Stimulated activated CD8-positive, alpha-beta memory T cell treated with anti-CD3 and anti-CD28 coated beads, Interleukin-12 subunit alpha, Interleukin-12 subunit beta, amount 100 ng/mL, for 4 hours (primary cell): ENCODE results near the gene SACM1L.
"Not testable (repeated sequence)": the region's sequence is repeated elsewhere in the genome, so short reads cannot be mapped to it uniquely, and the experiment has no call there.

Experiments
- DNase-seq: peaks from one replicate; pipeline ENCODE4 v3.0.0-alpha.2; 2020; ENCODE audit warnings: low read depth

Gene SACM1L

GRCh38 chr3:45742461-45743089 is 53.4 kb downstream of the SACM1L start:
- no peak for DNase-seq

DNA sequence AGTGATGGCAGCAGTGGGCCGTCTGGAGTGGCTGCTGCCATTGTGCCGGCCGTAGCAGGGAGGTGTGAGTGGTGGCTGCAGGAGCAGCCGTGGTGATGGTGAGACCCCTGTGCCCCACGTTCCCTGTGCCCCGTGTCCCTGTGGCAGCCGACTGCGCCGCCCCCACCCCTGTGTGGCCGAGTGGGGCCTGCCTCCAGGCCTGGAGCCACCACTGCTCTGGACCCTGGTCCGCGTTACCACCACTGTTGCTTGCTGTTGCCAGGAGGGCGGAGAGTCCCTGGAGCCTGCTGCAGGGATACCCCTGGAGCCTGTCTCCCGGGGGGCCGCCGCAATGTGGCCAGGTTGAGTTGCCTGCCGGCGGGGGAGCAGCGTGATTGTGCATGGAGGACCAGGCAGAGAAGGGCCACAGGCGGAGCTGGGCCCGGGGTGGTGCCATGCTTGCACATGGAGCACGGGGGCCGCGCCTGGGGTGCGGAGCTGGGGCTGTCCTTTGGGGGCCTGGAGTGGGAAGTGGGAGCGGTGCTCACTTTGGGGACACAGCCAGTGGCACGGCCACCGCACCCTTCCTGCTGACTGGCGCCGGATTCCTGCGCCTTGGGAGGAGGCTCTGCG is 57.1 kb downstream of the SACM1L start:
- no peak for DNase-seq

GRCh38 chr3:45746777-45747622 is 57.8 kb downstream of the SACM1L start:
- no peak for DNase-seq

DNA sequence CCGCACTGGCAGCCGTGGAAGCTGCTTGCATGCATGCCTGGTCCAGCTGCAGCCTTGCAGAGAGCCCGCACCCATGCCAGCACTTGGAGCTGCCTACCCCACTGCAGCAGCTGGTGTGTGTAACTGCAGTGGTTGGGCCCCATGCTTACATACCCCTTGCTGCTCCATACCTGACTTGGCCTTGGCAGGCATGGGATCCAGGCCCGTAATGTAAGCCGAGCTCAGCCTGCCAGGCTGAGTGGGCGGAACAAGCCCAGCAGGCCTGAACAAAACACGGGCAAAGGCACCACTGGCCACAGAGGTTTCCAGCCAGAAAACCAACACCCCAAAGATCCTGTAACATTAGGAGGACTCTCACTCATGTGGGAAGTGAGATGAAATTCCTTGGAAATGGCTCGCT is 58.9 kb downstream of the SACM1L start:
- no peak for DNase-seq

GRCh38 chr3:45749036-45749600 is 59.9 kb downstream of the SACM1L start:
- DNase-seq: not testable (repeated sequence)

DNA sequence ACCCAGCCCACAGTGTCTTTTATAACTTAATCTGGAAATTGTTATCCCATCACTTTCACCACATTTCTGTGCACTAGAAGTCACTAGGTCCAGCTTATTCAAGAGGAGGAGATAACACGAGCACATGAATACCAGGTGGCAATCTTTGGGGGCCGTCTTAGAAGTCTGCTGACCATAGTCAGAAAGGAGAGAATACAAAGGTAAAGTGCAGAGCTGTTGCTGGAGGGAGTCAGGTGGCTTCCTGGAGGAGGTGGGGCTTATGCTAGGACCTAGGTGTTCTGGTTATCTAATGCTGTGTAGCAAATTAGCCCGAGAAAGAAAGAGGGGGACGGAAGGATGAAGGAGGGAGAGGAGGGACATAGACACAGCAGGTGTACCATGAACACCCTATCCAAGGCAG is 60.7 kb downstream of the SACM1L start:
- no peak for DNase-seq

- no peak for DNase-seq
These were observed 62.5 kb downstream of the SACM1L start for GRCh38 chr3:45751537-45752242.

GRCh38 chr3:45753095-45753494 is 63.9 kb downstream of the SACM1L start:
- DNase-seq: no peak

- no peak for DNase-seq
These were observed 65.3 kb downstream of the SACM1L start for GRCh38 chr3:45754461-45754860.

GRCh38 chr3:45756055-45756454 is 66.9 kb downstream of the SACM1L start:
- no peak for DNase-seq

DNA sequence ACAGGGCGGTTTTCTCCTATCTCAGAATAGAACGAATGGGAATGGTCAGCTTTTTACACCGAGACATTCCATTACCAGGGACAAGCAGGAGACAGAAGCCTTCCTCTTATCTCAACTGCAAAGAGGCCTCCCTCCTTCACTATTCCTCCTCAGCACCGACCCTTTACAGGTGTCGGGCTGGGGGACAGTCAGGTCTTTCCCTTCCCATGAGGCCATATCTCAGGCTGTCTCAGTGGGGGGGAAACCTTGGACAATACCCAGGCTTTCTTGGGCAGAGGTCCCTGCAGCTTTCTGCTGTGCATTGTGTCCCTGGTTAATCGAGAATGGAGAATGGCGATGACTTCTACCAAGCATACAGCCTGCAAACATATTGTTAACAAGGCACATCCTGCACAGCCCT is 67.9 kb downstream of the SACM1L start:
- not testable (repeated sequence) for DNase-seq

GRCh38 chr3:45758871-45759270 is 69.7 kb downstream of the SACM1L start:
- DNase-seq: no peak

- DNase-seq: no peak
These were observed 70.7 kb downstream of the SACM1L start for GRCh38 chr3:45759851-45760250.

- no peak for DNase-seq
These were observed 71.9 kb downstream of the SACM1L start for GRCh38 chr3:45760878-45761711.

- no peak for DNase-seq
These were observed 72.6 kb downstream of the SACM1L start for GRCh38 chr3:45761831-45762230.

DNA sequence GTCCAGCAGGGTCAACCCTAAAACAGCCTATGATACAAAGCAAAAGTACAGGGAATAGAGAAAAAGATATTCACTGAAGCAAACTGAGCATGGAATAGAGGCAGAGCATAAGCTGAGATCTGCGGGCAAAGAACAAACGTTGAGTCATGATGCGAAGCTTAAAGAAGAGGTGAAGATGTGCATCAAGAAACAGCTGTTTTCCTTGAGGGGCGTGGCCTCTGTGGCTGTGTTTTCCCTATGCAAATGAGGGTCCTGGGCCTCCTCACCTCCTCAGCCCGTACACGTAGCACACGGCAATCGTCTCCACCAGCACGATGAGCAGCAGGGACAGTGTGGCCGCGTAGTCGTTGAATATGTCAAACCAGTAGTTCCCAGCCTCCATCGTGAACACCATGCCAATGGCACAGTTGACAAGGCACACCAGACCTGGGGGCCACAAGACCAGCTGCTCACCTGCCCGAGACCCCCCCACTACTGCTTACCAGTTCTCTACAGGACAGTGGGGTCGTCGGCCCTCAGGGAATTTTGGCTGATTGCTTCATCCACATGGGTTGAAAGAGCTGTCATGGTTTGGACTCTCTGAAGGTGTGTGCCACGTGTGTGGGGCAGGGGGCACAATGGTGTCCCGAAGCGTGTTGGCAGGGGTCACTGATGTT is 73.6 kb downstream of the SACM1L start:
- no peak for DNase-seq

DNA sequence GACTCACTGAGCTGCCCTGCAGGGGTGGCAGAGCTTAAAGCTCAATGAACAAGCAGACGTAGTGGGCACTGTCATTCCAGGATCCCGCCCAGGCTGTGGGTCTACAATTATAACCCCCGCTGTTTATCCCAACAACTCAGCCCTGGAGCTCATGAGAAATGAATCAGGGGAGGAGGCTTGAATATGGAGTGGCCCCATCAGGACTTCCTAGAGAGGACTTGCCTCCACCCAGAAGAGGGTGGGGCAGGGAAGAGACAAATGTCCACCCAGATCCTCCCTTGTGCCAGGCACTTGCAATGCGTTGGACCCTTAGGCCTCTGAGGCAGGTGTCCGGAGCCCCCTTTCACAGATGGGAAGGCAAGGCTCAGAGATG is 74.1 kb downstream of the SACM1L start:
- DNase-seq: no peak

- no peak for DNase-seq
These were observed 76.2 kb downstream of the SACM1L start for GRCh38 chr3:45765266-45765851.

GRCh38 chr3:45765958-45766357 is 76.8 kb downstream of the SACM1L start:
- DNase-seq: no peak

DNA sequence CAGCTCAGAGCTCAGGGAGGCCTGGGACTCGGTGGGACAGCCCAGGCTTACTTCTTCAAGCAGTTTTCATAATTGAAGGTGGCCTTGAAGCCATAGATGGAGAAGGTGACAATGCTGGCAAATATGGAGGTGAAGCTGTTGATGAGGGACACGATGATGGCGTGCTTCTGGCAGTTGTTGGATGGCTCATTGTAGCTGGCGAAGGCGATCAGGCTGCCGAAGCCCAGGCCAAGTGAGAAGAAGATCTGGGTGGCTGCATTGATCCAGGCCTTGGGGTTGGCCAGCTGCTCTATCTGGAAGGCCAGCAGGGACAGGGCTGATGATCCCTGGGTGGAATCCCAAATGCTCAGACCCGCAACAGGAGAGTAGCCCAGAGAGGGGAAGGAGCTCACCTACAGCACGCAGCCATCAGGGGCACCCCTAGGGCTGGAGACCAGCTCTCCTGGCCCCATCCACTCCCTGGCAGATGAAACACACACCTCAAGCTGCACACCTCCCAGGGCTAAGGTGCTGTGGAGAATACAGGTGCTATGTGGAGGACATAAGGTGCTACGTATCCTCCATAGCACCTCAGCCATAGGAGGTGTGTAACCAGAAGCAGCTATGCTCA is 82.1 kb downstream of the SACM1L start:
- DNase-seq: no peak
